Hematopoietic multipotent progenitor cell treated with erythropoietin and hydrocortisone succinate and interleukin-3 and kit ligand, for 15 days (in vitro differentiated cells): ENCODE results near the gene RBM6.

Experiments used
- DNase-seq: peaks from one replicate; pipeline ENCODE4 v3.0.0-alpha.2; 2015; ENCODE audit warnings: low spot score

Gene RBM6

DNA sequence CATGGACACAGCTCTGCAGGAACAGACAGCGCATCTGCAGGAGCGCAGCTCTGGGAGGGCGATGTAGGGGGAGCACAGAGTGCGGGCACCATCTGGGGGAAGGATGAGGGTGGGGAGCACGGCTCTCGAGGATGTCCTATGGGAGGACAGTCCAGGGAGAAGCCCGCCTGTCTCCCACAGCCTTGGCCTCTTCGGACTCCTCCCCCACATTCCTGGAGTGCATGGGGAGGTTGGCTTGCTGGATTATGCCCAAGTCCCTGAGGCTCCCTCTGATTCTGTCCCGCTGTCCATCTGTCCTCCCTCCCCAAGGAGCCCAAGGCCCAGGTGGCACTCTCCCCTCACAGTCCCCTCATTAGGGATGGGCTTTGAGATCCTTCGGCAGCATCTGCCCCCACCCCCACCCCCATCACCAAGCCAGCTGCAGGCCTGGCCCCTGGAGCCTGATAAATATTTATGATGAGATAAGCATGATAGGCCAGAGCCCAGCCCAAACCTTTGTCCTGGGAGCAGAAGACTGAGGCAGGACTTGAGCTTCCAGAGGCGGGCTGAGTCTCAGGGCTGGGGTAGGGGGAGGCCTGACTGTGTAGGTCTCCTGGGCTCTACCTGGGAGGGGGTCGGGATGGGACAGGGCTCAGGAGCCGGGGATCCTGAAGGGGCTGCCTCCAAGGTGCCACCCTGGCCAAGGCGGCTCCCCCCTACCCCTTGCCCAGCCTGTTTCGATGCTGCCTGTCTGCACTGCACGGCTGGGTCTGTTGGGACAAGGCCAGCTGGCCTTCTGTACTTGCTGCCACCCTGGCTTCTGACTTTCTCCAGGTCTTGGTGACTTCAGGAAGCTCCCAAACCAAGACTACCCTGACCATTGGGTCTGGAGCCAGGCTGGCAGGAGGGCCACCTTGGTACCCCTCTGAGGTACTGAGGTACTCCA, 186.6 kb downstream of the RBM6 start:
- no peak for DNase-seq
